GM12865 (cell line): Measurements from ENCODE around the gene RANBP3.
A peak's percentile ranks its signal among the peaks of the same experiment; 100 is the strongest.
"Not testable (repeated sequence)": the region's sequence is repeated elsewhere in the genome, so short reads cannot be mapped to it uniquely, and the experiment has no call there.

Experiments used
- DNase-seq: peaks from one replicate; pipeline ENCODE4 v3.0.0; 2010; ENCODE audit warnings: low read depth
- H3K4me3 ChIP-seq: 2 replicates; pipeline ENCODE4 v1.5.1; 2011; ENCODE audit warnings: mild to moderate bottlenecking, low read depth, low read length, control low read depth
- CTCF ChIP-seq: IDR thresholded peaks from 2 replicates; pipeline ENCODE4 v1.5.1; 2011; ENCODE audit warnings: low read length, control low read depth, low read depth, inconsistent platforms; ENCODE audit not compliant: insufficient read depth; ENCODE audit errors: missing control alignments

RANBP3 gene

GRCh38 chr19:5987077-5987818 is 9.3 kb upstream of the RANBP3 start:
- DNase-seq, result peak; percentile 80
- peak; percentile 94 for TF ChIP-seq CTCF
- H3K4me3 ChIP-seq, result peak overlapping the region; percentile 47

- H3K4me3 ChIP-seq, DNase-seq: not testable (repeated sequence)
Observed at GRCh38 chr19:5985837-5986236, 7.9 kb upstream of the RANBP3 start.

- DNase-seq, result no peak
- no peak overlapping the region for H3K4me3 ChIP-seq
- no peak for TF ChIP-seq CTCF
Observed at GRCh38 chr19:5985098-5985783, 7.3 kb upstream of the RANBP3 start.

- TF ChIP-seq CTCF, result no peak
- H3K4me3 ChIP-seq, result no peak overlapping the region
- DNase-seq, result no peak
Observed at GRCh38 chr19:5984600-5984999, 6.7 kb upstream of the RANBP3 start.

GRCh38 chr19:5983367-5983955 is 5.5 kb upstream of the RANBP3 start:
- no peak overlapping the region for H3K4me3 ChIP-seq
- DNase-seq, result no peak
- TF ChIP-seq CTCF, result no peak

- TF ChIP-seq CTCF, result no peak
- peak overlapping the region; percentile 97 for H3K4me3 ChIP-seq
- peak; percentile 38 for DNase-seq
Observed at GRCh38 chr19:5978606-5979552, 939 bp upstream of the RANBP3 start.
